Adrenal gland (tissue), 12 donors: ENCODE results near the gene LEFTY1. TPM values are rescaled to one million over a fixed set of nuclear protein-coding genes. Genes with fewer than 3 reads are reported as not detected.

Experiments
- DNase-seq, 7 donors: peaks; one replicate each; pipeline ENCODE4 v3.0.0-alpha.2; 2019 to 2020
- H3K27ac ChIP-seq, 5 donors: fragments of 200-600 bp; sonication (generic) in 4 of 5; 1 replicate in 3 of 5; 2 replicates in 2 of 5; pipeline versions ENCODE4 v1.5.1 to v1.8.0; 2016 to 2020; ENCODE audit warnings: mild to moderate bottlenecking in 1 of 5
- H3K27me3 ChIP-seq: fragments of 200-600 bp; 2 replicates; pipeline ENCODE4 v1.8.0; 2021
- H3K36me3 ChIP-seq, 2 donors: fragments of 200-600 bp; replicated peaks in 1 of 2; 1 replicate in 1 of 2; 2 replicates in 1 of 2; pipeline versions ENCODE4 v1.5.1 to v1.8.0; 2018 to 2022
- H3K4me1 ChIP-seq, 2 donors: fragments of 200-600 bp; replicated peaks in 1 of 2; 1 replicate in 1 of 2; 2 replicates in 1 of 2; pipeline versions ENCODE4 v1.5.1 to v1.8.0; 2018 to 2021
- H3K4me3 ChIP-seq, 4 donors: fragments of 200-600 bp; sonication (generic) in 3 of 4; one replicate each; pipeline ENCODE4 v1.5.1; 2016 to 2018
- H3K9me3 ChIP-seq, 3 donors: fragments of 200-600 bp; sonication (generic) in 1 of 3; replicated peaks in 1 of 3; 1 replicate in 2 of 3; 2 replicates in 1 of 3; pipeline versions ENCODE4 v1.5.1 to v1.8.0; 2016 to 2021
- CTCF ChIP-seq, 6 experiments: fragments of 450-650 bp in 4 of 6; fragments of 200-600 bp in 2 of 6; sonication (generic) in 1 of 6; IDR thresholded peaks; 1 replicate in 5 of 6; 2 replicates in 1 of 6; pipeline versions ENCODE4 v1.5.1 to v1.8.0; 2016 to 2021; ENCODE audit warnings: antibody characterized with exemption in 6 of 6, mild to moderate bottlenecking in 2 of 6, moderate library complexity in 1 of 6
- POLR2A ChIP-seq, 2 donors: fragments of 450-650 bp; IDR thresholded peaks; one replicate each; pipeline ENCODE4 v1.6.1; 2017; ENCODE audit warnings: antibody characterized with exemption in 2 of 2, mild to moderate bottlenecking in 2 of 2, moderate library complexity in 1 of 2
- WGBS, 4 donors: extraction: QIAGEN DNeasy Blood & Tissue Kit in 2 of 4; methylation state at CpG; one replicate each; pipeline versions ENCODE4 v1.1.5 to v1.1.7; 2013 to 2017; 5-methylcytosine and 5-hydroxymethylcytosine counted together
- intact Hi-C, 2 donors: fragments of 100-400 bp; cut with DNase I; formaldehyde crosslinking; loops; one replicate each; pipeline versions ENCODE4 v1.14.1 to v1.15.0; 2022 to 2023
- polyA plus RNA-seq, 3 donors: library from polyadenylated mRNA; stranded (reverse); fragments of 200-250 nt in 2 of 3; fragments of 350-450 nt in 1 of 3; fragmentation: Illumina TruSeq in 1 of 3; extraction: RNeasy Lipid Tissue Mini Kit (QIAGEN cat#74804) in 1 of 3; gene quantifications; one replicate each; pipeline ENCODE4 v1.2.3, GENCODE V29; 2013 to 2014
- total RNA-seq, 9 donors: library from RNA; depleted of rRNA in 4 of 9; stranded (reverse); fragments of >200 nt in 4 of 9; fragments of 120-200 nt in 1 of 9; fragmentation: NEBNext Ultra II Directional in 1 of 9; extraction: Animal tissue kit (Norgen Biotek cat#: 25700) in 1 of 9; gene quantifications; one replicate each; pipeline versions ENCODE4 v1.1.0 to v1.2.4, GENCODE V29; 2013 to 2023
- donor health status: healthy with polysubstance abuse.
- donor health status: Bipolar disorder and iron deficiency.
- donor health status: DM: yes; HTN: yes; CAD: no.
- donor health status: DM: no; HTN: no; CAD: no.
- donor health status: DM: no; HTN: no; CAD: no.
- donor health status: DM: yes; HTN: yes; CAD: no.

LEFTY1 gene
- total and polyA plus RNA-seq, 12 donors, result 0.15 to 1.5 (median 0.55) TPM; not detected in 5

GRCh38 chr1:225923381-225923691, 34.4 kb upstream of the LEFTY1 start:
- no peak for TF ChIP-seq CTCF (IDR thresholded peaks at IDR 0.05)
- 0 to 4% (median 1%) methylated on average over 2 to 8 of the region's 8 CpGs for WGBS, 4 donors
- peak overlapping the region; percentile 64 to 96 (median 82) for H3K27ac ChIP-seq
- peaks cover 6 to 33% of the 10 kb centered on the region in 2 donors for H3K4me1 ChIP-seq
- H3K27me3 ChIP-seq, result no peaks in the 10 kb centered on the region
- DNase-seq, result peak in 1 of 7 donors; percentile 32
- peaks cover 0 to 13% of the 10 kb centered on the region in 2 donors for H3K36me3 ChIP-seq
- H3K9me3 ChIP-seq, result no peaks in the 10 kb centered on the region
- intact Hi-C loops, result no loop called here
- H3K4me3 ChIP-seq, result peak overlapping the region; percentile 25 to 98 (median 66)

DNA sequence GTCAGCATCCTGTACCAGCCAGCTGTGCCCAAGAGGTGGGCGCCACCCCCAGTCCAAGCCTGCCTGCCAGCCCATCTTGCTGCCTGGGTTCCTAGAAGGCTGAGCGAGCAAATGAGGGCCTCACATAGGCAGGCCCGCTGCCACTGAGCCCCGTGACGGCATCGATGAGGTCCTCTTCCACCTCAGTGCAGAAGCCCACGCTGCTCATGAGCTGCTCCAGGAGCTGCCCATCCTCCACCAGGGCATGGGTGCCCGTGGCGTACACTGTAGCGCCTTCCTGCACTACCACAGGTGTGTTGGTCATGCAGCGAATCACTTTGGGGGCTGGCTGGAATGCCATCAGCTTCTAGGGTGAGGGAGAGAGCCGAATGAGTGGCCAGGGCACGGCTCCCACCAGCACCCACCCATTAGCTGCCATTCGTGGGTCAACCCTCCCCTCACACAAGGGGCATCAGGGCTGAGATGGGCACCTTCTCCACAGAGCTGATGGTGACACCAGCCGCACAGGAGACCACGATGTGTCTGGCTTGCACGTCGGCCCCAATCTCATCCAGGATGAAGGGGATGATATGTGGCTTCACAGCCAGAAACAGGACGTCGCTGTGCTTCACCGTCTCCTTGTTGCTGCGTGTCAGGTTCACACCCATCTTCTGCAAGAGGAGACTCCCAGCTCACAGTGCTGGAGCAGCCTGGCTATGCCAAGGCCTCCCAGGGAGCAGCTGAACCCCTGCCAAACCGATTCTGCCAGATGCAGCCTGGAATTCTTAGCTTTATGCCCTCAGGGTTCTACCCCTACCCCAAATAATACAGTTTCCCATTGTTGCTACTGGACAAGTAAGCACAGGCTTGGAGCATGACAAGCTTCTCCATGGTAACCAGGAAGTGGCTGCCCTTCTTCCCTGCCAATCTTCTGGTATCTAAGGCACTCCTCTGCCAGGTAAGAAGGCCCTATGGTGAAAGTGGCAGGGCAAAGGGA, 33.1 kb upstream of the LEFTY1 start:
- DNase-seq, result no peak
- H3K36me3 ChIP-seq, result peaks cover 0 to 20% of the 10 kb centered on the region in 2 donors
- H3K27ac ChIP-seq, result no peak overlapping the region
- no peaks in the 10 kb centered on the region for H3K9me3 ChIP-seq
- no peak overlapping the region for H3K4me3 ChIP-seq
- TF ChIP-seq CTCF (IDR thresholded peaks at IDR 0.05) (no peak), POLR2A (IDR thresholded peaks at IDR 0.05) (no peak)
- 89 to 100% (median 91%) methylated on average over 5 to 23 of the region's 23 CpGs for WGBS, 4 donors
- H3K4me1 ChIP-seq, result peaks cover 6 to 33% of the 10 kb centered on the region in 2 donors
- intact Hi-C loops, result no loop called here
- no peaks in the 10 kb centered on the region for H3K27me3 ChIP-seq

DNA sequence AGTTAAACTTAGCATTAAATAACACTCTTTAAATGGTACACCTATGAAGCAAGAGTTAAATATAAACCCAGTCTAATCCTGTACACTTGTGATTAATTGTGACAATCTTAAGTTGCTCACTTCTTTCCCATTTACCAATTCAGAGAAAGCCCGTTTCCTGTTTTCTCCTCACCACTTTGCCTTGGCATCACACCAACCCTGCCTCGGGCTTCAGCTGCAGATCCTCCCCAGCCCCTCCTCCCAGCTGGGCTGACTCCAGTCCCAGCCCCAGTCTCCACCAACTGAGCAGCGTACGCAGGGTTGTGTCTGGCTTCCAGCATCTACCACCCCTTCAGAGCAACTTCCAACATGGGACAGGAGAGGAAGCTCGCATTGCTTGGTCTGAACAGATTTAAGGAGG, 31.0 kb upstream of the LEFTY1 start:
- Histone ChIP-seq H3K36me3 (peaks cover 0 to 20% of the 10 kb centered on the region in 2 donors), H3K4me3 (no peak overlapping the region), H3K4me1 (peaks cover 5 to 32% of the 10 kb centered on the region in 2 donors), H3K27me3 (no peaks in the 10 kb centered on the region), H3K9me3 (no peaks in the 10 kb centered on the region), H3K27ac (peak overlapping the region in 2 of 5 donors; percentile 36 to 60)
- intact Hi-C loops, result loop anchor here (10.0 kb wide), 2 partner anchors 75 to 145 kb away; partner anchors contain the start of gene SRP9 (in 1 of the 2)
- TF ChIP-seq POLR2A (IDR thresholded peaks at IDR 0.05), result no peak
- TF ChIP-seq CTCF (IDR thresholded peaks at IDR 0.05), result no peak
- peak; percentile 61 to 92 (median 85) for DNase-seq
- 22 to 35% (median 24%) methylated on average over 5 of the region's 5 CpGs for WGBS, 4 donors

DNA sequence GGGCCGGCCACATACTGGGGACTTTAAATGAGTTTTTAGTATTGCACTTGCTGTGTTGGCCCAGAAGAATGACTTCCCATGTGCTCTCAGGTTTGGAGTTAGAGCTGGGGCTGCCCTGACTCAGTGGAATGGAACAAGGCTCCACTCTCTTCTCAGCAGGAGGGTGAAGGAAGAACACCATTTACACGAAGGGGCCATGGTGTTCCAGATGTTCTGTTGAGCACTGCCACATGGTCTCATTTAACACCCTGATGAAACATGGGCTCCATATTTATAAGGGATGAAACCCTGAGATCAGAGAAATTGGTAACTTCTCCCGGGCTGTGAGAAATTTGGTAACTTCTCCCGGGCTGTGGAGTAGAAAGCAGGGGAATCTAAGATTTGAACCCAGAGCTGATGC, 29.3 kb upstream of the LEFTY1 start:
- intact Hi-C loops, result loop anchor here (10.0 kb wide), 2 partner anchors 73 to 143 kb away; partner anchors contain the start of gene SRP9 (in 1 of the 2)
- H3K4me1 ChIP-seq, result peaks cover 0 to 24% of the 10 kb centered on the region in 2 donors
- DNase-seq, result no peak
- H3K4me3 ChIP-seq, result no peak overlapping the region
- H3K9me3 ChIP-seq, result no peaks in the 10 kb centered on the region
- no peak overlapping the region for H3K27ac ChIP-seq
- H3K27me3 ChIP-seq, result no peaks in the 10 kb centered on the region
- peaks cover 0 to 20% of the 10 kb centered on the region in 2 donors for H3K36me3 ChIP-seq
- 88 to 94% (median 92%) methylated on average over 4 of the region's 4 CpGs for WGBS, 4 donors
- no peak for TF ChIP-seq CTCF (IDR thresholded peaks at IDR 0.05)
- TF ChIP-seq POLR2A (IDR thresholded peaks at IDR 0.05), result no peak
